NCI-H2196 treated with DMSO at 0.1 percent for 48 hours (cell line): ENCODE data around the gene ATXN7.
A peak's percentile ranks its signal among the peaks of the same experiment; 100 is the strongest.

Experiments used
- DNase-seq: peaks from one replicate; lab custom pipeline; 2025; ENCODE audit not compliant: unreplicated experiment; lab: John Stamatoyannopoulos, UW

The ATXN7 gene

GRCh38 chr3:64016941-64017620 is 153.4 kb downstream of the ATXN7 start:
- no peak for DNase-seq

- no peak for DNase-seq
These were observed 155.6 kb downstream of the ATXN7 start for GRCh38 chr3:64019271-64019670.

GRCh38 chr3:64019879-64020278 is 156.2 kb downstream of the ATXN7 start:
- DNase-seq: no peak

- DNase-seq: no peak
These were observed 158.3 kb downstream of the ATXN7 start for GRCh38 chr3:64021922-64022321.

GRCh38 chr3:64022451-64023186 is 159.0 kb downstream of the ATXN7 start:
- DNase-seq: no peak

- DNase-seq: peak; percentile 34
These were observed 159.7 kb downstream of the ATXN7 start, which contains the start of gene PSMD6 for GRCh38 chr3:64023187-64023860. TSS of gene PSMD6 (minus strand) at chr3:64023494. CDS start at chr3:64023419, 75 bp downstream.

- DNase-seq: no peak
These were observed 160.2 kb downstream of the ATXN7 start for GRCh38 chr3:64023861-64024223.

GRCh38 chr3:64026346-64026745 is 162.7 kb downstream of the ATXN7 start:
- no peak for DNase-seq

- DNase-seq: no peak
These were observed 164.0 kb downstream of the ATXN7 start for GRCh38 chr3:64027658-64028057.

- no peak for DNase-seq
These were observed 165.1 kb downstream of the ATXN7 start for GRCh38 chr3:64028754-64029153.

GRCh38 chr3:64029287-64029686 is 165.6 kb downstream of the ATXN7 start:
- no peak for DNase-seq

- DNase-seq: peak; percentile 18
These were observed 167.1 kb downstream of the ATXN7 start for GRCh38 chr3:64030741-64031140.

- DNase-seq: no peak
These were observed 168.2 kb downstream of the ATXN7 start for GRCh38 chr3:64031540-64032508.

GRCh38 chr3:64033069-64033468 is 169.4 kb downstream of the ATXN7 start:
- no peak for DNase-seq

- no peak for DNase-seq
These were observed 173.4 kb downstream of the ATXN7 start for GRCh38 chr3:64037084-64037483.

- DNase-seq: no peak
These were observed 174.6 kb downstream of the ATXN7 start for GRCh38 chr3:64038253-64038767.

- no peak for DNase-seq
These were observed 175.7 kb downstream of the ATXN7 start for GRCh38 chr3:64039332-64039731.

GRCh38 chr3:64039981-64040733 is 176.5 kb downstream of the ATXN7 start:
- DNase-seq: no peak

GRCh38 chr3:64042952-64043351 is 179.3 kb downstream of the ATXN7 start:
- DNase-seq: no peak

GRCh38 chr3:64046592-64046991 is 182.9 kb downstream of the ATXN7 start:
- DNase-seq: no peak
